ENCODE results near the gene CCDC127. TPM values are rescaled to one million over a fixed set of nuclear protein-coding genes. Genes with fewer than 3 reads are reported as not detected.
"Not testable (repeated sequence)": the region's sequence is repeated elsewhere in the genome, so short reads cannot be mapped to it uniquely, and the experiment has no call there.

Gene CCDC127
- total RNA-seq, 4 donors from 2014 or later = 0.97 to 4.2 (median 1.9) TPM

DNA sequence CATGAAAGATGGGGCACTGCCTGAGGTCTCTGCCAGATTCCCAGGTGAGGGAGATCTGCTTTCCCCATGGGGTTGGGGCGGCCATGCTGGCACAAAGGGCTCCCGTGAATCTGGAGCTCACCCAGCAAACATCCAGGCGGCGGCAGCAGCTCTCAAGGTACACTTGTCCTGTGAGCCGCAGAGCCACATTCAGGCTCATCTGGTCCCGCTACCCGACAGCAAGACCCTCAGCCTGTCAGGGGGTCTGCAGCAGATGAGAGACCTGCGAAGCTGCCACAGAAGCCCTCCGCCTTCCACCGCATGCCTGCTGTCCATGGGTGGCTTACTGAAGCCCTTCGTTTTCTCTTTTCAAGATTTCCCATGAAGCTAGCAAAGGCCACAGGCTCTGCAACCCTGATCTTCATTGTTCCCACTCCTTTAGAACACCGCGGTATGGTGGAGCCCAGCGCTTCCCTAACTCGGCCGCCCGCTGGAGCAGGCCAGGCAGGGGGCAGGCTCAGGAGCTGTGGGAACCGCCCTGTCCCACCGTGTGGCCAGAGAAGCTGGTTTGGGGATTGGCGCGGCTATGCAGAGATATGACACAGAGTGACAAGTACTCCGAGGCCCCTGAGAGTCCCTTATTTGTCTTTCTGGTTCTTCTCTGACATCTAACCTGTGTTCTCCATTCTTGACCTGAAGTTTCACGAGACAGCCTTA, 17.9 kb downstream of the CCDC127 start:
- 80 to 84% methylated on average over 8 to 18 of the region's 23 CpGs for WGBS, 2 donors
- Histone ChIP-seq H3K4me1 (no peaks in the 10 kb centered on the region), H3K27me3 (peaks cover 0 to 7% (median 0%) of the 10 kb centered on the region in 4 donors), H3K36me3 (peaks cover under 1 to 26% (median 2%) of the 10 kb centered on the region in 3 donors), H3K4me3 (no peak overlapping the region), H3K9me3 (no peaks in the 10 kb centered on the region), H3K27ac (no peak overlapping the region)
- no peak for DNase-seq
- intact Hi-C loops (cut with DNase I) = no loop called here
- TF ChIP-seq CTCF (IDR thresholded peaks at IDR 0.05) (no peak), POLR2A (IDR thresholded peaks at IDR 0.05) (no peak)

DNA sequence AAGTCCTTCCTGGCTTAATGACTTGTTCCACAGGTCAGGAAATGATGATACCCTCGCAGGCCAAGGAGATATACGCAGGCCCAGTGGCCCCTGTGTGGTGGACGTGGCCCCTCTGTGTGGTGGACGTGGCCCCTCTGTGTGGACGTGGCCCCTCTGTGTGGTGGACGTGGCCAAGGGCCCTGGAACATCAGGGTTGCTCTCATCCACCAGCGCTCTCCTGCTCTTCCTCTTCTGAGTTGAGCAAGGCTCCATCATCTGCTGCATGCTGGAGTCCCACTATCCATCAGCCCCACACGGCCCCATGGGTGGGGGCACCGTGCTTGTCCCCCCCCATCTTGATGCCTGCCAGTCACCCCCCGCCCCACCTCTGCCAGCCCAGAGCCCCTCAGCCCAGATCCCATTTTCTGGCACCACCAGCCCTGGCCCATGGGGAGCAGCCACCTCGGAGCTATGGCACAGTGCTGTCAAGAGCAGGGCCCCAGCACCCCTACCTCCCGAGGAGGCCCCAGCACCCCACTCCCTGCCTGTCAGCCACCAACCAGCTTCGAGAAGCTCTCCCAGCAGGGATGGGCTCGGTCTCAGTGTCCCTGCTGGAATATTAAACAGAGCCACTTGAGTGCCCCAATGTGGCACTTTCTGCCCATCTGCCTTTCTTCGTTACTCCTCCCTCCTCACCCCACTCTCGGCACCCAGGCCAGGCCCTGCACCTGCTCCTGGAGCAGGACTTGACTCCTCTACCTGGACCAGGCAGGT, 18.6 kb downstream of the CCDC127 start:
- peaks cover 0 to 7% (median 0%) of the 10 kb centered on the region in 4 donors for H3K27me3 ChIP-seq
- no peak for DNase-seq
- WGBS, 2 donors = 89 to 92% methylated on average over 4 to 5 of the region's 16 CpGs
- H3K4me3 ChIP-seq = no peak overlapping the region
- no peaks in the 10 kb centered on the region for H3K4me1 ChIP-seq
- intact Hi-C loops (cut with DNase I) = no loop called here
- H3K36me3 ChIP-seq = peaks cover 0 to 19% (median 0%) of the 10 kb centered on the region in 3 donors
- H3K9me3 ChIP-seq = no peaks in the 10 kb centered on the region
- H3K27ac ChIP-seq = no peak overlapping the region
- TF ChIP-seq POLR2A (IDR thresholded peaks at IDR 0.05) (no peak), CTCF (IDR thresholded peaks at IDR 0.05) (no peak)

- H3K9me3 ChIP-seq = no peaks in the 10 kb centered on the region
- no peak for DNase-seq
- H3K4me3 ChIP-seq = no peak overlapping the region
- 91 to 98% methylated on average over 4 to 13 of the region's 21 CpGs for WGBS, 2 donors
- peaks cover 0 to 11% (median 0%) of the 10 kb centered on the region in 3 donors for H3K36me3 ChIP-seq
- H3K27me3 ChIP-seq = peaks cover 0 to 12% (median 0%) of the 10 kb centered on the region in 4 donors
- H3K4me1 ChIP-seq = no peaks in the 10 kb centered on the region
- intact Hi-C loops (cut with DNase I) = no loop called here
- TF ChIP-seq CTCF (IDR thresholded peaks at IDR 0.05) (no peak), POLR2A (IDR thresholded peaks at IDR 0.05) (no peak)
- no peak overlapping the region for H3K27ac ChIP-seq
Measured at GRCh38 chr5:198516-199196, 19.3 kb downstream of the CCDC127 start.

DNA sequence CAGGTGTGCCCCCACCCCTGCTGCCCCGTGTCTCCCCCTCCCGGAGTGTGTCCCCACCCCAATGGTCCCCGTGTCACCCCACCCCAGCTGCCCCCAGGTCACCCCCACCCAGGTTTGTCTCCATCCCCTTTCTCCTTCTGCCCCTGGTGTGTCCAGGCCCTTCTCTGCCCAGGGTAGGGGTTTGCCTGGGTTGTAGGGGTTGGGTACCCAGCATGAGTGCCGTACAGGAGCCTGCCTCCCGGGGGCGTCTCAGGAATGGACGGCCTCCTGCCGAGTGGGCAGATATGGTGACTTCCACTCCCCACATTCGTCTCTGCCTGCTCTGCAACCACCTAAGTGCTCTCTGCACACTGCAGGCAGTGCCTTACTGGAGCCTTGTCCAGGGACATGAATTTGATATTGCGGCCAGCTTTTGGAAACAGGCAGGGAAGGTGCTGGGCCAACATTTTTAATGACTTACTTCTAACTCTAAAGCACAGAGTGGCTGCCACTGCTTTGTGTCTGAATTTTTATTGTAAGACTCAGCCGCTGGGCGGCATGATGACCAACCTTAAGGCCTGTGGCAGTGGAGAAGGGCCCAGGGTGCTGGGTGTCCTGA, 20.0 kb downstream of the CCDC127 start:
- Histone ChIP-seq H3K27me3 (peaks cover 0 to 19% (median 0%) of the 10 kb centered on the region in 4 donors), H3K9me3 (no peaks in the 10 kb centered on the region), H3K36me3 (peaks cover 0 to 5% (median 0%) of the 10 kb centered on the region in 3 donors), H3K4me1 (no peaks in the 10 kb centered on the region), H3K4me3 (no peak overlapping the region), H3K27ac (no peak overlapping the region)
- TF ChIP-seq POLR2A (IDR thresholded peaks at IDR 0.05) = no peak
- no peak for TF ChIP-seq CTCF (IDR thresholded peaks at IDR 0.05)
- 90% methylated on average over 9 of the region's 12 CpGs; no CpG with 5 or more reads in 1 of the 2 donors for WGBS, 2 donors
- no peak for DNase-seq
- intact Hi-C loops (cut with DNase I) = no loop called here

- H3K4me3 ChIP-seq; DNase-seq; H3K27ac ChIP-seq; H3K9me3 ChIP-seq; intact Hi-C loops (cut with DNase I); H3K36me3 ChIP-seq; H3K4me1 ChIP-seq: not testable (repeated sequence)
- 31 to 40% methylated on average over 16 to 18 of the region's 18 CpGs for WGBS, 2 donors
- peaks cover 0 to 29% (median 0%) of the 10 kb centered on the region in 4 donors for H3K27me3 ChIP-seq
Measured at GRCh38 chr5:197031-197430, 20.9 kb downstream of the CCDC127 start.
